Stimulated activated CD4-positive, alpha-beta T cell treated with anti-CD3 and anti-CD28 coated beads, Interleukin-12 subunit alpha, Interleukin-12 subunit beta, amount 100 ng/mL, for 24 hours (primary cell): ENCODE measurements around the gene HOXB3.

Experiments
- DNase-seq, 2 experiments: peaks; one replicate each; pipeline ENCODE4 v3.0.0-alpha.2; 2020; ENCODE audit warnings: low read depth in 2 of 2

Gene HOXB3

GRCh38 chr17:48500435-48501426 is 89.3 kb downstream of the HOXB3 start:
- DNase-seq: no peak

DNA sequence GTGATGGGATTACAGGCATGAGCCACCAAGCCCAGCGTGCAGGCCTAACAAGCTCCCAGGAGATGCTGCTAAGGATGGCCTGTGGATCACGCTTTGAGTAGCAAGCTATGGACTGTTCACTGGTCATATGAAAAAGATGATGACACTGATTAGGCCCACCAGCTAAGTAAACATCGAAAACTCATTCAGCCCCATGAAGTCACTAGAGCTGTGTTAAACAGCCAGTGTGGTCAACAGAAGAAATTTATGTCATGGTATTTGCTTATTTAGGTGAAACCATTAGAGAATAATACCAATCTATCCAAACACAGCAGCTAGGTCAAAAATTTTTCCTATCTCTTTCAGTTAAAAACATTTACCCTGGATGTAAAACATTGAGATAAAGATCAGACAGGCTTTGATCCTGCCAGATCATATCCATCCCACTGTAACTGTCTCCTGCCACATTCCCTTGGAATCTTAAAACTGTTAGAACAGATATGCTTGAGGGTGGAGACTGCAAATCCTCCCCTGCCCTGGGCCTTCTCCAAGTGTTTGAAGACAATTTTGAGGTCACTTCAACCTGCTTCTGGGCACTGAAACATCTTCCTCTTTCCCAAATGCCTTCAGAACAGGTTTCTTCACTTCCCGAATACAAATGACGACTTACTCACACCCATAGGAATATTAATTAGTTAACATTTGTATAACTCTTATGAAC is 90.2 kb downstream of the HOXB3 start:
- no peak for DNase-seq

DNA sequence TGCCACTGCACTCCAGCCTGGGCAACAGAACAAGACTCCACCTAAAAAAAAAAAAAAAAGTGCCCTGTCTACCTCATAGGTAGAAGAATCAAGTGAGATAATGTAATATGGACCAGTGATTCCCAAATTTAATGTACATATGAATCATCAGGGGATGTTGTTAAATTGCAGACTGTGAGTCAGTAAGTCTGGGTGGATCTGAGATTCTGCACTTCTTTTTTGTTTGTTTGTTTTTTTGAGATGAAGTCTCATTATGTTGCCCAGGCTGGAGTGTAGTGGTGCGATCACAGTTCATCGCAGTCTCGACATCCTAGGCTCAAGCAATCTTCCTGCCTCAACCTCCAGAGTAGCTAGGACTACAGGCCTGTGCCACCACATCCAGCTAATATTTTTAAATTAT is 90.8 kb downstream of the HOXB3 start:
- DNase-seq: no peak
